ENCODE results near the gene HOXC12. TPM values are rescaled to one million over a fixed set of nuclear protein-coding genes. Genes with fewer than 3 reads are reported as not detected.

The HOXC12 gene
- total and polyA plus RNA-seq, 4 donors = not detected

GRCh38 chr12:53984901-53985691 is 30.4 kb downstream of the HOXC12 start, which contains the start of gene HOXC10:
HOXC10 (plus strand) TSS chr12:53985146; CDS start chr12:53985260, 114 bp downstream.
- ATAC-seq (ENCODE audit: insufficient read depth, low FRiP score) (no peak), DNase-seq (peak; percentile 89 to 92 (median 91))
- WGBS, 2 donors = 5 to 8% methylated on average over 51 to 55 of the region's 55 CpGs
- Histone ChIP-seq H3K4me3 (no peak within 1 kb of the TSS), H3K27me3 (ENCODE audit: control insufficient read depth in 3 of 3, insufficient read depth in 3 of 3, low read length in 2 of 3) (peaks cover 32 to 98% (median 90%) of the 10 kb centered on the region in 3 donors), H3K27ac (ENCODE audit: low read depth in 1 of 2, low read length in 1 of 2) (no peak within 1 kb of the TSS), H3K36me3 (ENCODE audit: control insufficient read depth in 4 of 4, insufficient read depth in 4 of 4, low read length in 4 of 4) (no peaks in the 10 kb centered on the region), H3K9me3 (ENCODE audit: control insufficient read depth in 4 of 4, insufficient read depth in 3 of 4, low read length in 3 of 4) (peaks cover 0 to 22% (median 0%) of the 10 kb centered on the region in 4 donors), H3K4me1 (ENCODE audit: control insufficient read depth in 5 of 5, insufficient read depth in 5 of 5, low read length in 5 of 5) (peaks cover 0 to 17% (median 10%) of the 10 kb centered on the region in 5 donors), H3K9ac (ENCODE audit: insufficient read depth in 1 of 2, low read length in 2 of 2) (no peak within 1 kb of the TSS)
- TF ChIP-seq CTCF (IDR thresholded peaks at IDR 0.05; ENCODE audit: control extremely low read depth, extremely low read depth) = no peak

GRCh38 chr12:53985692-53985993 is 30.9 kb downstream of the HOXC12 start:
- ATAC-seq (ENCODE audit: insufficient read depth, low FRiP score) = no peak
- WGBS, 2 donors = 5 to 9% methylated on average over 21 of the region's 21 CpGs
- Histone ChIP-seq H3K27me3 (ENCODE audit: control insufficient read depth in 3 of 3, insufficient read depth in 3 of 3, low read length in 2 of 3) (peaks cover 32 to 98% (median 90%) of the 10 kb centered on the region in 3 donors), H3K27ac (ENCODE audit: low read depth in 1 of 2, low read length in 1 of 2) (no peak overlapping the region), H3K4me3 (no peak overlapping the region), H3K9ac (ENCODE audit: insufficient read depth in 1 of 2, low read length in 2 of 2) (no peak overlapping the region), H3K36me3 (ENCODE audit: control insufficient read depth in 4 of 4, insufficient read depth in 4 of 4, low read length in 4 of 4) (no peaks in the 10 kb centered on the region), H3K4me1 (ENCODE audit: control insufficient read depth in 5 of 5, insufficient read depth in 5 of 5, low read length in 5 of 5) (peaks cover 0 to 17% (median 10%) of the 10 kb centered on the region in 5 donors), H3K9me3 (ENCODE audit: control insufficient read depth in 4 of 4, insufficient read depth in 3 of 4, low read length in 3 of 4) (peaks cover 0 to 21% (median 0%) of the 10 kb centered on the region in 4 donors)
- no peak for DNase-seq
- TF ChIP-seq CTCF (IDR thresholded peaks at IDR 0.05; ENCODE audit: control extremely low read depth, extremely low read depth) = no peak

GRCh38 chr12:53985994-53986685 is 31.4 kb downstream of the HOXC12 start:
- no peak overlapping the region for H3K4me3 ChIP-seq
- WGBS, 2 donors = 4 to 5% methylated on average over 47 to 50 of the region's 50 CpGs
- TF ChIP-seq CTCF (IDR thresholded peaks at IDR 0.05; ENCODE audit: control extremely low read depth, extremely low read depth) = no peak
- no peak overlapping the region for H3K9ac ChIP-seq (ENCODE audit: insufficient read depth in 1 of 2, low read length in 2 of 2)
- peaks cover 0 to 21% (median 0%) of the 10 kb centered on the region in 4 donors for H3K9me3 ChIP-seq (ENCODE audit: control insufficient read depth in 4 of 4, insufficient read depth in 3 of 4, low read length in 3 of 4)
- ATAC-seq (ENCODE audit: insufficient read depth, low FRiP score) = no peak
- no peak overlapping the region for H3K27ac ChIP-seq (ENCODE audit: low read depth in 1 of 2, low read length in 1 of 2)
- H3K36me3 ChIP-seq (ENCODE audit: control insufficient read depth in 4 of 4, insufficient read depth in 4 of 4, low read length in 4 of 4) = no peaks in the 10 kb centered on the region
- peaks cover 32 to 98% (median 90%) of the 10 kb centered on the region in 3 donors for H3K27me3 ChIP-seq (ENCODE audit: control insufficient read depth in 3 of 3, insufficient read depth in 3 of 3, low read length in 2 of 3)
- DNase-seq = no peak
- H3K4me1 ChIP-seq (ENCODE audit: control insufficient read depth in 5 of 5, insufficient read depth in 5 of 5, low read length in 5 of 5) = peaks cover 0 to 17% (median 10%) of the 10 kb centered on the region in 5 donors
